ENCODE results near the gene SEC22A. TPM values are rescaled to one million over a fixed set of nuclear protein-coding genes. Genes with fewer than 3 reads are reported as not detected.

The SEC22A gene
- total and polyA plus RNA-seq, 10 of the 15 experiments (the other 5 are each of a cell fraction or from before 2014, with no cell fraction given), result 19.3 to 70.3 (median 36.7) TPM

DNA sequence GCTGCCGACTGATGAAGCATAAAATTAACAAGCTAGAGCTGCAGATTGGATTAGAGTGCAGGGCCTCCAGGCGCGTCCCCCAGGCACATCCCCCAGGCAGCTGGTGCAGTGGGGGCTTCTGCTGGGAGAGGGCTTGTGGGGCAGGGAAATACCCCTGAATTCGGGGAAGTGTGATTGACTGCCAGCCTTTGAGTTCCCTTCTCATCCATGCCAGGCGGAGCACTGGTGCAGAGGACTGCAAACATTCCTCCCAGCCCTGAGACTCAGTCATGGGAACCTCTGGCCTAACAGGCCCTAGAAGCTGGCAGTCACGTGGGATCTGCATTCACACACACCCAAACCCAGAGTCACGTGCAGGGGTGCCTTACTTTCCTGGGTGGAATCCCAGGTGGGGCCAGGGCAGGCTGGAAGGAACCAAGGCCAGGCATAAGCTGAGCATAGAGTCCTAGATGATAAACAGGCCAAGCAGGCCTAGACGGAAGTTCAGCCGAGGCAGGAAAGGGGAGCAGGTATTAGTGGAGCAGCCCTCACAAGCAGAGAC lies 46.2 kb upstream of the SEC22A start:
- DNase-seq (ENCODE audit: low read depth, low spot score) (no peak), FAIRE-seq (no peak), ATAC-seq (no peak)
- intact Hi-C loops (cut with micrococcal nuclease; ENCODE audit: unreplicated experiment) (no loop called here), in situ Hi-C loops (cut with MboI) (no loop called here)
- Histone ChIP-seq H2AFZ (ENCODE audit: control insufficient read depth, low read depth, low read length) (no peak overlapping the region), H3K9me3 (replicated peaks; ENCODE audit: control insufficient read depth, insufficient read depth, low read length) (no peaks in the 10 kb centered on the region), H3K4me2 (ENCODE audit: control insufficient read depth, insufficient read depth) (no peak overlapping the region), H3K4me1 (ENCODE audit: control insufficient read depth, insufficient read depth, low read length) (peaks cover 9% of the 10 kb centered on the region), H3K79me2 (ENCODE audit: control insufficient read depth, insufficient read depth, low read length) (no peaks in the 10 kb centered on the region), H3K9ac (ENCODE audit: control insufficient read depth, insufficient read depth, low read length) (no peak overlapping the region), H3K27me3 (replicated peaks in 1 of 2; ENCODE audit: control insufficient read depth in 2 of 2, insufficient read depth in 2 of 2, low read length in 1 of 2) (no peaks in the 10 kb centered on the region), H3K27ac (ENCODE audit: control insufficient read depth, insufficient read depth) (no peak overlapping the region), H3K4me3 (no peak overlapping the region), H4K20me1 (ENCODE audit: control insufficient read depth, insufficient read depth) (no peaks in the 10 kb centered on the region), H3K36me3 (ENCODE audit: control insufficient read depth in 2 of 2, insufficient read depth in 2 of 2, low read length in 1 of 2) (peaks cover 4 to 9% of the 10 kb centered on the region in 2 experiments; a peak in 3 of 4 replicates)
- WGBS (ENCODE audit: insufficient coverage, insufficient replicate concordance, low lambda C conversion rate, missing lambda C conversion rate), result 88% methylated on average over 9 of the region's 9 CpGs
- RAD21 ChIA-PET (ENCODE audit: unreplicated experiment), result no interaction called here
- SMC1A ChIA-PET (ENCODE audit: uncharacterized antibody, unreplicated experiment), result no interaction called here
- no TSS peak for BruUV-seq (replicated peaks)
- POLR2A ChIA-PET, result no interaction called here
- TF ChIP-seq KDM1A (IDR thresholded peaks at IDR 0.05; ENCODE audit: borderline replicate concordance) (no peak), SP1 (IDR thresholded peaks at IDR 0.05; ENCODE audit: low read depth, low read length) (no peak), CHD2 (IDR thresholded peaks at IDR 0.05; ENCODE audit: borderline replicate concordance, low read depth, low read length) (no peak), EP300 (IDR thresholded peaks at IDR 0.05; ENCODE audit: borderline replicate concordance in 1 of 2, control insufficient read depth in 1 of 2, low read depth in 2 of 2, low read length in 2 of 2) (no peak), CHD1 (IDR thresholded peaks at IDR 0.05; ENCODE audit: low read depth, low read length) (no peak), EGR1 (IDR thresholded peaks at IDR 0.05; ENCODE audit: borderline replicate concordance in 1 of 2, low read depth in 2 of 2, low read length in 2 of 2) (no peak), GABPA (IDR thresholded peaks at IDR 0.05; ENCODE audit: low read depth) (no peak), SMAD1 (IDR thresholded peaks at IDR 0.05; ENCODE audit: low read depth, partially characterized antibody) (no peak), TAF1 (IDR thresholded peaks at IDR 0.05; ENCODE audit: borderline replicate concordance, low read depth, low read length) (no peak)
- TF ChIP-seq, protein P1, sequence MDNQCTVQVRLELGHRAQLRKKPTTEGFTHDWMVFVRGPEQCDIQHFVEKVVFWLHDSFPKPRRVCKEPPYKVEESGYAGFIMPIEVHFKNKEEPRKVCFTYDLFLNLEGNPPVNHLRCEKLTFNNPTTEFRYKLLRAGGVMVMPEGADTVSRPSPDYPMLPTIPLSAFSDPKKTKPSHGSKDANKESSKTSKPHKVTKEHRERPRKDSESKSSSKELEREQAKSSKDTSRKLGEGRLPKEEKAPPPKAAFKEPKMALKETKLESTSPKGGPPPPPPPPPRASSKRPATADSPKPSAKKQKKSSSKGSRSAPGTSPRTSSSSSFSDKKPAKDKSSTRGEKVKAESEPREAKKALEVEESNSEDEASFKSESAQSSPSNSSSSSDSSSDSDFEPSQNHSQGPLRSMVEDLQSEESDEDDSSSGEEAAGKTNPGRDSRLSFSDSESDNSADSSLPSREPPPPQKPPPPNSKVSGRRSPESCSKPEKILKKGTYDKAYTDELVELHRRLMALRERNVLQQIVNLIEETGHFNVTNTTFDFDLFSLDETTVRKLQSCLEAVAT (IDR thresholded peaks at IDR 0.05), result no peak
- TF ChIP-seq, protein P2, sequence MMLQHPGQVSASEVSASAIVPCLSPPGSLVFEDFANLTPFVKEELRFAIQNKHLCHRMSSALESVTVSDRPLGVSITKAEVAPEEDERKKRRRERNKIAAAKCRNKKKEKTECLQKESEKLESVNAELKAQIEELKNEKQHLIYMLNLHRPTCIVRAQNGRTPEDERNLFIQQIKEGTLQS (IDR thresholded peaks at IDR 0.05; ENCODE audit: borderline replicate concordance, extremely low read depth, low read depth, low read length), result no peak
- CTCF ChIA-PET, result no interaction called here

Data from GM12878 (cell line).